GM12878 (cell line): ENCODE measurements around the gene ADPRHL1. TPM values are rescaled to one million over a fixed set of nuclear protein-coding genes. Genes with fewer than 3 reads are reported as not detected.

Experiments
- ATAC-seq: fragments of 200-7000 bp; cut with Tn5 transposase; 3 replicates; pipeline ENCODE4 v1.9.1; 2020; ENCODE audit warnings: mild to moderate bottlenecking, moderate library complexity
- BruUV-seq: library from RNA; stranded (reverse); fragments of 400-500 nt; replicated peaks from 2 replicates; lab custom pipeline; 2021; lab: Mats Ljungman, UMichigan
- CTCF ChIA-PET: fragments of 300-600 bp; sonication (Branson Sonifier 250); formaldehyde crosslinking; extraction: SDS; loops from one replicate; lab custom pipeline; 2021; ENCODE audit warnings: inconsistent platforms; lab: Yijun Ruan, JAX
- POLR2A ChIA-PET: fragments of 350-600 bp; formaldehyde crosslinking; extraction: SDS; loops from one replicate; lab custom pipeline; 2021; ENCODE audit warnings: inconsistent platforms; lab: Charles Lee
- RAD21 ChIA-PET: fragments of 300-600 bp; sonication (Branson Sonifier 250); formaldehyde crosslinking; loops from one replicate; lab custom pipeline; 2023; ENCODE audit warnings: antibody characterized with exemption; ENCODE audit not compliant: unreplicated experiment; lab: Charles Lee
- SMC1A ChIA-PET: fragments of 300-600 bp; sonication (Branson Sonifier 250); formaldehyde crosslinking; loops from one replicate; lab custom pipeline; 2023; ENCODE audit not compliant: unreplicated experiment, uncharacterized antibody; lab: Charles Lee
- DNase-seq: peaks from one replicate; pipeline ENCODE4 v3.0.0-alpha.2; 2011; ENCODE audit warnings: low read depth, low spot score
- FAIRE-seq: peaks from 3 replicates; lab custom pipeline; 2011; peaks lifted over from hg19 to GRCh38; lab: Jason Lieb, UNC
- H2AFZ ChIP-seq: 2 replicates; pipeline ENCODE4 v1.6.0; 2011; ENCODE audit warnings: low read depth, low read length, control low read depth; ENCODE audit not compliant: control insufficient read depth
- H3K27ac ChIP-seq: 2 replicates; pipeline ENCODE4 v1.5.1; 2011; ENCODE audit warnings: control low read depth; ENCODE audit not compliant: control insufficient read depth, insufficient read depth
- H3K27me3 ChIP-seq, 2 experiments: replicated peaks in 1 of 2; 2 replicates each; pipeline versions ENCODE4 v1.6.0 to v1.6.1; 2011; ENCODE audit warnings: low read length in 1 of 2; ENCODE audit not compliant: control insufficient read depth in 2 of 2, insufficient read depth in 2 of 2
- H3K36me3 ChIP-seq, 2 experiments: 2 replicates each; pipeline ENCODE4 v1.5.1; 2011; ENCODE audit warnings: low read length in 1 of 2; ENCODE audit not compliant: control insufficient read depth in 2 of 2, insufficient read depth in 2 of 2
- H3K4me1 ChIP-seq: 2 replicates; pipeline ENCODE4 v1.6.1; 2011; ENCODE audit warnings: mild to moderate bottlenecking, low read length, moderate library complexity, mixed read lengths; ENCODE audit not compliant: control insufficient read depth, insufficient read depth
- H3K4me2 ChIP-seq: 2 replicates; pipeline ENCODE4 v1.6.0; 2011; ENCODE audit warnings: control low read depth; ENCODE audit not compliant: control insufficient read depth, insufficient read depth
- H3K4me3 ChIP-seq: fragments of 200-600 bp; sonication (generic); 2 replicates; pipeline ENCODE4 v1.5.1; 2016
- H3K79me2 ChIP-seq: 2 replicates; pipeline ENCODE4 v1.6.0; 2011; ENCODE audit warnings: low read length; ENCODE audit not compliant: control insufficient read depth, insufficient read depth
- H3K9ac ChIP-seq: 2 replicates; pipeline ENCODE4 v1.8.0; 2011; ENCODE audit warnings: low read length, control low read depth, mixed read lengths; ENCODE audit not compliant: control insufficient read depth, insufficient read depth
- H3K9me3 ChIP-seq: replicated peaks from 3 replicates; pipeline ENCODE4 v1.5.1; 2011; ENCODE audit warnings: mild to moderate bottlenecking, low read length; ENCODE audit not compliant: control insufficient read depth, insufficient read depth
- H4K20me1 ChIP-seq: 2 replicates; pipeline ENCODE4 v1.6.0; 2011; ENCODE audit not compliant: control insufficient read depth, insufficient read depth
- ATF2 ChIP-seq: IDR thresholded peaks from 2 replicates; pipeline ENCODE4 v1.6.1; 2012; ENCODE audit warnings: low read length, inconsistent platforms
- EED ChIP-seq: sonication (generic); IDR thresholded peaks from 2 replicates; pipeline ENCODE4 v1.6.1; 2016; ENCODE audit warnings: antibody characterized with exemption, low read depth
- JUNB ChIP-seq: IDR thresholded peaks from 2 replicates; pipeline ENCODE4 v1.6.1; 2016; ENCODE audit warnings: antibody characterized with exemption, mild to moderate bottlenecking
- NFYA ChIP-seq: IDR thresholded peaks from 2 replicates; pipeline ENCODE4 v1.6.1; 2011; ENCODE audit warnings: low read depth, mild to moderate bottlenecking, low read length, improper control_type of control experiment, borderline replicate concordance
- NR2F1 ChIP-seq: fragments of 450-650 bp; conservative IDR thresholded peaks from 2 replicates; pipeline ENCODE4 v1.6.1; 2017; ENCODE audit warnings: mild to moderate bottlenecking
- PRDM15 ChIP-seq: fragments of 450-650 bp; formaldehyde crosslinking; IDR thresholded peaks from 2 replicates; pipeline ENCODE4 v1.4.0; 2020; ENCODE audit warnings: mild to moderate bottlenecking, moderate library complexity
- RAD21 ChIP-seq: IDR thresholded peaks from 2 replicates; pipeline ENCODE4 v1.6.1; 2011; ENCODE audit warnings: mild to moderate bottlenecking, low read depth, low read length, moderate library complexity; ENCODE audit not compliant: insufficient read depth
- RELB ChIP-seq: fragments of 450-650 bp; IDR thresholded peaks from 2 replicates; pipeline ENCODE4 v1.6.1; 2017; ENCODE audit warnings: low read depth, mild to moderate bottlenecking, moderate library complexity
- SMARCA5 ChIP-seq: fragments of 450-650 bp; IDR thresholded peaks from 2 replicates; pipeline ENCODE4 v1.6.1; 2017; ENCODE audit warnings: mild to moderate bottlenecking
- WGBS: methylation state at CpG from one replicate; pipeline ENCODE4 v1.1.6; 2016; ENCODE audit warnings: low lambda C conversion rate; ENCODE audit not compliant: insufficient replicate concordance, insufficient coverage; ENCODE audit errors: missing lambda C conversion rate; 5-methylcytosine and 5-hydroxymethylcytosine counted together
- in situ Hi-C: fragments of 300-500 bp; cut with MboI; formaldehyde crosslinking; loops from 9 replicates; pipeline ENCODE4 v1.14.3; 2018; ENCODE audit warnings: mixed read lengths
- intact Hi-C: fragments of 100-400 bp; cut with micrococcal nuclease; formaldehyde crosslinking; loops from one replicate; pipeline ENCODE4 v1.14.2; 2022; ENCODE audit not compliant: unreplicated experiment
- polyA plus RNA-seq, 11 experiments: library from polyadenylated mRNA; depleted of rRNA in 4 of 11; unstranded in 6 of 11; stranded (reverse) in 5 of 11; fragments of >200 nt; fragmentation: Nextera tagmentation in 4 of 11; fragmentation: Illumina TruSeq in 1 of 11; extraction: Ambion mirVana in 4 of 11; extraction: Trizol in 1 of 11; gene quantifications; 1 replicate in 1 of 11; 2 replicates in 10 of 11; pipeline versions ENCODE4 v1.2.1 to v1.2.3, GENCODE V29; 2011 to 2016; ENCODE audit warnings: inconsistent platforms in 2 of 11, missing spikeins in 2 of 11, low read depth in 1 of 11
- total RNA-seq, 4 experiments: library from RNA; depleted of rRNA in 3 of 4; stranded (reverse); fragments of >200 nt in 3 of 4; fragmentation: Illumina TruSeq in 1 of 4; extraction: Trizol in 1 of 4; gene quantifications; 2 replicates each; pipeline versions ENCODE4 v1.2.1 to v1.2.3, GENCODE V29; 2013 to 2021

The ADPRHL1 gene
- total and polyA plus RNA-seq, 10 of the 15 experiments (the other 5 are each of a cell fraction or from before 2014, with no cell fraction given), result 0.05 to 1.9 (median 1.0) TPM

GRCh38 chr13:113364311-113364889 lies 88.9 kb downstream of the ADPRHL1 start:
- Histone ChIP-seq H3K9ac (no peak overlapping the region), H4K20me1 (no peaks in the 10 kb centered on the region), H2AFZ (no peak overlapping the region), H3K79me2 (no peaks in the 10 kb centered on the region)
- POLR2A ChIA-PET, result no interaction called here
- ATAC-seq, result no peak
- 53% methylated on average over 22 of the region's 41 CpGs for WGBS
- no TSS peak for BruUV-seq
- no peak for TF ChIP-seq SMARCA5
- no peak for TF ChIP-seq EED
- TF ChIP-seq NR2F1, result no peak
- no peak for TF ChIP-seq NFYA
- no peak for TF ChIP-seq JUNB
- TF ChIP-seq RAD21, result no peak
- TF ChIP-seq RELB, result no peak
- no peak for TF ChIP-seq ATF2
- no peak for TF ChIP-seq PRDM15
- TF ChIP-seq, all 136 proteins: peak for 0
- DNase-seq (no peak), FAIRE-seq (no peak)
- H3K27me3 ChIP-seq, result peaks cover 0 to 5% of the 10 kb centered on the region in 2 experiments; a peak in 3 of 4 replicates
- ChIA-PET CTCF (no interaction called here), RAD21 (no interaction called here), SMC1A (no interaction called here)
- no peak overlapping the region for H3K27ac ChIP-seq
- no peak overlapping the region for H3K4me2 ChIP-seq
- in situ Hi-C loops, result no loop called here
- no peaks in the 10 kb centered on the region for H3K4me1 ChIP-seq
- no peaks in the 10 kb centered on the region for H3K36me3 ChIP-seq
- no peak overlapping the region for H3K4me3 ChIP-seq
- intact Hi-C loops, result no loop called here
- H3K9me3 ChIP-seq, result no peaks in the 10 kb centered on the region
